Natural killer cell (primary cell): ENCODE results near the gene USP26. TPM values are rescaled to one million over a fixed set of nuclear protein-coding genes. Genes with fewer than 3 reads are reported as not detected.

Experiments
- ATAC-seq, 3 donors: fragments of 150-1000 bp in 2 of 3; fragments of 200-7000 bp in 1 of 3; cut with Tn5 transposase; 1 replicate in 1 of 3; 2 replicates in 2 of 3; pipeline ENCODE4 v1.10.0; 2021; ENCODE audit warnings: mild to moderate bottlenecking in 2 of 3, moderate library complexity in 2 of 3
- DNase-seq, 2 donors: peaks; one replicate each; pipeline versions ENCODE4 v3.0.0 to v3.0.0-alpha.2; 2013 to 2021; ENCODE audit warnings: mixed read lengths in 1 of 2
- H3K27ac ChIP-seq: one replicate; pipeline ENCODE4 v1.5.1; 2013; ENCODE audit warnings: mild to moderate bottlenecking, low read length
- H3K27me3 ChIP-seq: one replicate; pipeline ENCODE4 v1.6.1; 2013; ENCODE audit warnings: low read length; ENCODE audit not compliant: control insufficient read depth, insufficient read depth
- H3K36me3 ChIP-seq: one replicate; pipeline ENCODE4 v1.6.1; 2013; ENCODE audit warnings: low read length; ENCODE audit not compliant: control insufficient read depth, insufficient read depth
- H3K4me1 ChIP-seq: one replicate; pipeline ENCODE4 v1.6.1; 2013; ENCODE audit warnings: low read length; ENCODE audit not compliant: control insufficient read depth, insufficient read depth
- H3K4me3 ChIP-seq: one replicate; pipeline ENCODE4 v1.5.1; 2013; ENCODE audit warnings: low read length
- H3K9me3 ChIP-seq: one replicate; pipeline ENCODE4 v1.6.1; 2013; ENCODE audit warnings: low read length; ENCODE audit not compliant: control insufficient read depth, insufficient read depth
- H3K27ac Mint-ChIP-seq, 2 donors: one replicate each; pipeline ENCODE4 v1.8.0; 2022; ENCODE audit warnings: mild to moderate bottlenecking in 2 of 2, mixed read lengths in 2 of 2, moderate library complexity in 1 of 2
- H3K27me3 Mint-ChIP-seq, 2 donors: one replicate each; pipeline ENCODE4 v1.8.0; 2022; ENCODE audit warnings: low read depth in 2 of 2, mixed read lengths in 2 of 2
- H3K36me3 Mint-ChIP-seq: one replicate; pipeline ENCODE4 v1.8.0; 2022; ENCODE audit warnings: mixed read lengths
- H3K4me1 Mint-ChIP-seq, 2 donors: one replicate each; pipeline ENCODE4 v1.8.0; 2022; ENCODE audit warnings: mixed read lengths in 2 of 2
- H3K4me3 Mint-ChIP-seq: one replicate; pipeline ENCODE4 v1.8.0; 2022; ENCODE audit warnings: mild to moderate bottlenecking, moderate library complexity, mixed read lengths
- H3K9me3 Mint-ChIP-seq, 2 donors: one replicate each; pipeline ENCODE4 v1.8.0; 2022; ENCODE audit warnings: mixed read lengths in 2 of 2
- CTCF ChIP-seq: fragments of 200-600 bp; IDR thresholded peaks from one replicate; pipeline ENCODE4 v1.8.0; 2022; ENCODE audit warnings: antibody characterized with exemption
- WGBS: methylation state at CpG from one replicate; pipeline ENCODE4 v1.1.7; 2013; ENCODE audit warnings: missing lambda C conversion rate; ENCODE audit not compliant: insufficient coverage; 5-methylcytosine and 5-hydroxymethylcytosine counted together
- intact Hi-C: fragments of 100-400 bp; cut with micrococcal nuclease; formaldehyde crosslinking; loops from one replicate; pipeline ENCODE4 v1.14.2; 2022
- total RNA-seq, 4 donors: library from RNA; stranded (reverse); fragments of 120-200 nt in 1 of 4; gene quantifications; one replicate each; pipeline versions ENCODE4 v1.2.3 to v1.2.4, GENCODE V29; 2013 to 2022

USP26 gene
- total RNA-seq, 3 donors from 2014 or later (not counting 1 experiment from before 2014, with no cell fraction given), result not detected

- DNase-seq (no peak), ATAC-seq (no peak)
- Histone ChIP-seq H3K27ac (no peak overlapping the region), H3K27me3 (no peaks in the 10 kb centered on the region), H3K4me1 (no peaks in the 10 kb centered on the region), H3K4me3 (no peak overlapping the region), H3K9me3 (no peaks in the 10 kb centered on the region), H3K36me3 (no peaks in the 10 kb centered on the region)
- TF ChIP-seq CTCF, result no peak
- Mint-ChIP-seq H3K4me1 (no peaks in the 10 kb centered on the region), H3K27me3 (peaks cover 10 to 57% of the 10 kb centered on the region in 2 donors), H3K27ac (no peak overlapping the region), H3K9me3 (no peaks in the 10 kb centered on the region), H3K4me3 (no peak overlapping the region), H3K36me3 (no peaks in the 10 kb centered on the region)
- intact Hi-C loops, result no loop called here
- WGBS, result no CpG with 5 or more reads among the region's 2 CpGs
Observed at GRCh38 chrX:133068461-133068860, 28.4 kb downstream of the USP26 start.

- Histone ChIP-seq H3K27me3 (no peaks in the 10 kb centered on the region), H3K27ac (no peak overlapping the region), H3K4me3 (no peak overlapping the region), H3K36me3 (no peaks in the 10 kb centered on the region), H3K4me1 (no peaks in the 10 kb centered on the region), H3K9me3 (no peaks in the 10 kb centered on the region)
- Mint-ChIP-seq H3K27me3 (peaks cover 9 to 59% of the 10 kb centered on the region in 2 donors), H3K4me1 (no peaks in the 10 kb centered on the region), H3K4me3 (no peak overlapping the region), H3K9me3 (no peaks in the 10 kb centered on the region), H3K27ac (no peak overlapping the region), H3K36me3 (no peaks in the 10 kb centered on the region)
- ATAC-seq, result no peak
- intact Hi-C loops, result no loop called here
- no peak for TF ChIP-seq CTCF
- WGBS, result no CpG with 5 or more reads among the region's 1 CpG
- no peak for DNase-seq
Observed at GRCh38 chrX:133056341-133056740, 40.6 kb downstream of the USP26 start.

- Mint-ChIP-seq H3K9me3 (no peaks in the 10 kb centered on the region), H3K27me3 (peaks cover 11 to 68% of the 10 kb centered on the region in 2 donors), H3K36me3 (no peaks in the 10 kb centered on the region), H3K27ac (no peak overlapping the region), H3K4me3 (no peak overlapping the region), H3K4me1 (no peaks in the 10 kb centered on the region)
- no peaks in the 10 kb centered on the region for H3K36me3 ChIP-seq
- DNase-seq (no peak), ATAC-seq (no peak)
- TF ChIP-seq CTCF, result no peak
- no peaks in the 10 kb centered on the region for H3K4me1 ChIP-seq
- H3K9me3 ChIP-seq, result no peaks in the 10 kb centered on the region
- no peak overlapping the region for H3K4me3 ChIP-seq
- no peaks in the 10 kb centered on the region for H3K27me3 ChIP-seq
- no peak overlapping the region for H3K27ac ChIP-seq
- intact Hi-C loops, result no loop called here
Observed at GRCh38 chrX:133054761-133055405, 42.0 kb downstream of the USP26 start.
